ENCODE measurements around the gene ACTL9.

Gene ACTL9

DNA sequence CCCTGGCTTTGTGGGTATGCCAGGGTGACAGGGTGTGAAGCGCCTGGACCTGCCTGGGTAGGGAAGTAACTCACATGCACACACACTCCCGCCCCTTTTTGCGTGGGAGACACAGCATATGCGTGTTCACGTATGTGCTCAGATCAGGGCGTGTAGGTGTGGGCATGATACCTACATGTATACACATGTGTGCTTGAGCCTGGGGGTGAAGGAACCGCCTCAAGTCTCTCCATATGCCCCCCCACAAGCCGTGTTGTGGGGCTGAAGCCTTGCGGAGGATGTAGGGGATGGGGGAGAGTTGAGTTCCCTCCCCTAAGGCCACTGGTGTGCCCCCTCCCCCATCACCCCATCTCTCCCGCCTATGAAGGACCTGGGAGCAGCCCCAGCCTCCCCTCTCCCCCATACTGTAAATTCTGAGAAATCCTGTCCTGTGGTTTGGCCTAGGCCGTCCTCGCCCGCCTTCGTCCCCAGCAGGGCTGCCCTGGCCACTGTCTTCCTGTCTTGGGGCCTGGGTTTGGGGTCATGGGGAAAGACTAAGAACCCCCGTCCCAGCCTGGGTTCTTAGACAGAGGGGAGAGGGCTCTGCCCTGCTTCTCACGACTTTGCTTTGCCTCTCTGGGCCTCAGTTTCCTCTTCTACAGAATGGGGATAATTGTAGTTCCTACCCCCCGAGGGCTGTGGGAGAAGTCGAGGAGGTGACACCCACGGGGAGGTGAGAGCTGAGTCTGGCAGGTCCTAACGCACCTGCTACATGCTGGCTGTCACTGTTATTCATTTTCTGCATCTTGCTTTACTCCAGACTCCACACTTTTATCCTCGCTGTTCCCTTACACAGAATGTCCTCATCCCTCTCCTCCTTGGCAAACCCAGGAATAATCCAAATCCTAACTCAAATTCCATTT is 14.3 kb downstream of the ACTL9 start:
- no peak for DNase-seq

DNA sequence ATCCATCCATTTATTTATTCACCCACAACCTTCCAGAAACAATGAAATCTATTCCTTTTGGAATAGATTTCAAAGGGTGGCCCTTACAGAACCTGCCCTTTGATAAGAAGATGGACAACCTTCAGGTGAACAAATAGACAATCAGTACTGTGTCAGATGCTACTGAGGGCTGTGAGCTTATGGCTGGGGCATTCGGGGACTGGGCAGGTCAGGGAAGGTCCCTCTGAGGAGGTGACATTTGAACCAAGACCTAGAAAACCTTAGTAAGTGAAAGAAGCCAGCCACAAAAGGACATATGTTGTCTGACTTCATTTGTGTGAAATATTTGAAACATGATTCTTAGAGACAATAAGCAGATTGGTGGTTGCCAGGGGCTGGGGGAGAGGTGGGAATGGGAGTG is 15.7 kb downstream of the ACTL9 start:
- DNase-seq, result no peak

- no peak for DNase-seq
These were observed 16.1 kb downstream of the ACTL9 start for GRCh38 chr19:8682472-8682871.

GRCh38 chr19:8681345-8682029 is 17.1 kb downstream of the ACTL9 start:
- no peak for DNase-seq

- DNase-seq, result no peak
These were observed 17.8 kb downstream of the ACTL9 start for GRCh38 chr19:8680676-8681344.

DNA sequence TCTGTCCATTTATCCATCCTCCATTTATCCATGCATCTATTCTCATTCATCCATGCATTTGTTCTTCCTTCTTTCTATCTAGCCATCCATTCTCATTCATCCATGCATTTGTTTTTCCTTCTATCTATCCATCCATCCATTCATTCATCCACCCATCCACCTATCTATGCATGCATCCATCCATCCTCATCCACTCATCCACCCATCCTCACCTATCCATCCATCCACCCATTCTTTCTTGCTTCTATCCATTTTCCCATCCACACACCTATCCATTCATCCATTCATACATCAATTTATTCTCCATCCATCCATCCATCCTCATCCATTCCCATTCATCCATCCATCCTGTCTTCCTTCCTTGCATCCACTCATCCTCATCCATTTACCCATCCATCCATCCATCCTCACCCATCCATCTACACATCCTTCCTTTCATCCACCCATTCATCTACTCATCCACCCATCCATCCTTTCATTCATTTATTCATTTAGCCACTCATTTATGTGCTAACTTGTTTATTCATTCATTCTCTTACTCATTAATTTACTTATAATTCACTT is 20.3 kb downstream of the ACTL9 start:
- no peak for DNase-seq

DNA sequence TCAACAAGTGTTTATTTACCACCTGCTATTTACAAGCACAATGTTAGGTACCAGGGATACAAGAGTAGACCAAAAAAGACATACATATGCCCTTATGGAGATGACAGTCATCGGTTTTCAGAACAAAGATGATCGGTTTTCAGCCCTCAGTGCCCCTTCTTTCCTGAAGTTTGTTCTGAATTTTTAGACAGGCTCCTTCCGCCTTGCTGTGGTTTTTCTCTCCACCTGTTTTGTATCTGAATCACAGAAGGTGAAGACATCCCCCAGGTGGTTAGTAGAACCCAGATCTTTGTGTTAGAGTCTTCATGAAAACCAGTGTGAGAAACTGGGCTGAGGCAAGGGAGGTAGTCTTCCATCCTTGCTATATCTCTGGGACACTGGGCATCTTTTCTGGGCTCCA is 23.5 kb downstream of the ACTL9 start:
- DNase-seq, result no peak

DNA sequence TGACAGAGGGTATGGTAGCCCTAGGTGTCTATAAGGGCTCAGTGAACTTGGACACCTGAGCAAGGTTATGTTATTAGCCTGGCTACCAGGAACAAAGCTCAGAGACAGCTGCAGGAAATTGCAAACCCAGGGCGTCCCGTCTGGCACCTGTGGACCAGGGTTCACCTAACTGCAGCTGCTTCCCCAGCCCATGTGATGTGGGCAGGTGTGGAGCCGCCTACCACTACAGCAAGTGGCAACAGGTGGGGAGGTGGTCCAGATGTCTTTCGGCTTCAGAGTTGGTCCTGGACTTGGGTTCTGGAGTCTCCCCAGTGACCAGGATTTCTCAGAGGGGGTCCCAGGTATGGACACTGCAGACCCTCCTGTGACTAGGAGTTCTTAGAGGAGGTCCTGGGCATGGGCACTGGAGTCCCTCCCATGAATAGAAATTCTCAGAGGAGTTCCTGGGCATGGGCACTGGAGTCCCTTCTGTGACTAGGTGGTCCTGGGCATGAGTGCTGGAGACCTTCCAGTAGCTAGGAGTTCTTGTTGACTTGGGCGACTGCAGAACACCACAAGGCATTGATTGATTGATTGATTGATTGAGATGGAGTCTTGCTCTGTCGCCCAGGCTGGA is 25.2 kb downstream of the ACTL9 start:
- DNase-seq, result no peak

- no peak for DNase-seq
These were observed 31.7 kb downstream of the ACTL9 start for GRCh38 chr19:8666814-8667405.

DNA sequence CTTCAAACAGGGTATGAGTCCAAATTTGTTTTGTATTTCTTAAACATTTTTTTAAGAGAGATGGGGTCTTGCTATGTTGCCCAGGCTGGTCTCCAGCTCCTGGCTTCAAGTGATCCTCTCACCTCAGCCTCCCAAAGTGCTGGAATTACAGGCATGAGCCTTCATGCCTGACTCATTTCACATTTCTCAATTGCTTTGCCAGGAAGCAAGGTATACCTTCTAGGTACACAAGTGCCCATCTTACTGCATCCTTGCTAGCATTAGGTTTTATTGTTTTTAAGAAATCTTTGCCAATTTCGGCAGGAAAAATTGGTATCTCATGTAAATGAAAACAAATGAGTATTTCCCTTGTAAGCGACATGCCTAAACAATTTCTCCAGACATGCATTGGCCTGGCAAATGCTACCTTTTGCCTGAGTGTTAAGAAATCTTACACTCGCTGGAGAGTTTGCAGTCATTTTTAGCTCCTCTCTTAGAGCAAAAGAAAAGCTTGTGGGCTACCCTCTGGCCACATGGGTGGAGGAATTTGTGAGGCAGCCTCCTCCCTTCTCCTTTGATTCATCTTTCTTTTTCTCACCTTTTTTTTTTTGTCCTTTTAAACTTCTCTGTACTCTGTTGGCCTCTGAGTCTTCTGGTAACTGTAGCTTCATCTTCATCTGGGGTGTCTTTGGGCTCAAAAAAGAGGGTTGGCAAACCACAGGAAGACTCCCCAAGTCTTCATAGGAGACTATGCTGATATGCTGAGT is 33.0 kb downstream of the ACTL9 start:
- no peak for DNase-seq

GRCh38 chr19:8664671-8665057 is 33.9 kb downstream of the ACTL9 start:
- DNase-seq, result no peak

DNA sequence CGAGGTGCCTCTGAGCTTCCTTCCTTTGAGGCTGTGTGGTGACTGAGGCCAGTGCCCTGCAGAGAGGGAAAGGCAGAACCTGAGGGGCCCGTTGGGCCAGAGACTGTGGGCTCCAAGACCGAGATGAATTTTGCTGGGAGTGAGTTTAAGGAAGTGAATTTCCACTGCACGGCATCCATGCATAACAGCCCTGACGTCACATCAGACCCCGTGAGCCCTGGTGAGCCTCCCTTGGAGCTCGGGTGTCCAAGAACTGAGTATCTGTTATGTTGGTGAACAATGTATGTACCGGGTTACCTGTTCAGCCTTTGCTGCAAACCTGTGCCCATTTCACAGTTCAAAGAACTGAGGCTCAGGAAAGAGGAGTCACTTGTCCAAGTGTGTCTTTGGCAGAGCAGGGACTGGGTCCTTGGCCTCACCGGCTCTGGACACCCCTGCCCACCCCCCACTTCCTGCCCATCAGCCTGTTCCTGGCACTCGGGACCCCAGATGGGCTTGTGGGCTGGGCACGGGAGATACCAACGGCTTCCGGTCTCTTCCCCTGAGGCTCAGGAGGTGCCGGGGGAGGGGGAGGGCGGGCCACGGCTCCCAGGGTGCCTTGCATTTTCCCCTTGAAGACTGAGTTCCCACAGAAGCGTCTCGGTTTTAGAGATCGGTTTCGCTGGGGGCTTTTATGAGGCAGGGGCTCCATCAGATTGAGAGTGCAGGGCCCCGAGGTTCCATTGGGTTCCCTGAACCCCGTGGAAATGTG is 34.5 kb downstream of the ACTL9 start:
- DNase-seq, result no peak

DNA sequence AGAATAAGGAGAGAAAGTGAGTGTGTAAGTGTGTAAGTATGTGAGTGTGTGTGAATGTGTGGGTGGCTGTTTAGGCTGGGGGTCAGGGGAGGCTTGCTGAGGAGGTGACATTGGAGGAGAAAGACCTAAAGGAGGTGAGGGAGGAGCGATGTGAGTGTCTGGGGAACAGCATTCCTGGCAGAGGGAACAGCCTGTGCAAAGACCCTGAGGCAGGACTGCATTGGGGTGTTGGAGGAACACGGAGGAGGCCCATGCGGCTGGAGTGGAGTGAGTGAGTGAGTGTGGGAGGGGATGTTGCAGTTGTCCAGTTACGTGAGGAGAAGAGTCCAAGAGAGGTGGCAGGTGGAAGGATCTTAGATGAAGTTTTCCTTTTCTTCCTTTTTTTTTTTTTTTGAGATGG is 36.3 kb downstream of the ACTL9 start:
- no peak for DNase-seq

GRCh38 chr19:8659905-8660304 is 38.7 kb downstream of the ACTL9 start:
- no peak for DNase-seq

GRCh38 chr19:8657869-8658268 is 40.7 kb downstream of the ACTL9 start:
- DNase-seq, result no peak

DNA sequence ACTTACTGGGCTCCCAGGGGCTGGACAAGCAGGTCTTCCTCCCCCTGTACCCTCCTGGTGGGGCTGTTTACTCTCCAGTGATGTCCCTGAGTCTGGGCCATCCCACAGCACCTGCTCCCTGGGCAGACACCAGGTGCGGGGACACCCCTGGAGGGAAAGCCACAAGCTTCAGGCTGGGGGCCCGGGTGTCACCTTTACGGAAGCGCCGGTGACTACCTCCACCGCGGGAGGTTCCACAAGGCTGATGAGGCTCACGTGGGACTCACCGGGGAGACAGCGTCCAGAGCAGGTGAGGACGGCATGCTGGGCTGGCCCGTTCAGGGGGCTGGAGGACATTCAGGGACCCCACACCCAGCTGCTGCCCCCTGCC is 43.3 kb downstream of the ACTL9 start:
- no peak for DNase-seq

- peak; percentile 23 for DNase-seq
These were observed 43.8 kb downstream of the ACTL9 start for GRCh38 chr19:8654591-8655339.

DNA sequence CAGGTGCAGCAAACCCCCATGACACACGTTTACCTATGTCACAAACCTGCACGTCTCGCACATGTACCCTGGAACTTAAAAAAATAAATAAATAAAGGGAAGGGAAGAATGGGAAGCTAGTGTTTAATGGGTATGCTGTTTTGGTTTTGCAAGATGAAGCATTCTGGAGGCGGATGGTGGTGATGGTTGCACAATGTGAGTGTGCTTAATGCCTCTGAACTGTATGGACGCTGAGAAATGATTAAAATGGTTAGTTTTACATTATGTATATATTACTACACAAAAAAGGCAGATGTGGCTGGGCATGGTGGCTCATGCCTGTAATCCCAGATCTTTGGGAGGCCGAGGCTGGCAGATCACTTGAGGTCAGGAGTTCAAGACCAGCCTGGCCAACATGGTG is 50.4 kb downstream of the ACTL9 start:
- DNase-seq, result no peak

All from fibroblast of skin of right quadriceps (primary cell).